Endodermal cell (in vitro differentiated cells): Measurements from ENCODE around the gene NLRP1. TPM values are rescaled to one million over a fixed set of nuclear protein-coding genes. Genes with fewer than 3 reads are reported as not detected.

Source experiments
- DNase-seq: peaks from one replicate; pipeline ENCODE4 v3.0.0-alpha.2; 2017
- H3K27ac ChIP-seq: 2 replicates; pipeline ENCODE4 v1.5.1; 2013; ENCODE audit warnings: mild to moderate bottlenecking, low read depth, low read length, moderate library complexity
- H3K27me3 ChIP-seq: 2 replicates; pipeline ENCODE4 v1.6.1; 2013; ENCODE audit warnings: mild to moderate bottlenecking, low read length, moderate library complexity; ENCODE audit not compliant: insufficient read depth, control insufficient read depth, poor library complexity, severe bottlenecking
- H3K36me3 ChIP-seq: 2 replicates; pipeline ENCODE4 v1.7.0; 2013; ENCODE audit warnings: mild to moderate bottlenecking, low read length, moderate library complexity; ENCODE audit not compliant: control insufficient read depth, insufficient read depth
- H3K4me1 ChIP-seq: one replicate; pipeline ENCODE4 v1.7.0; 2013; ENCODE audit warnings: low read length; ENCODE audit not compliant: control insufficient read depth, insufficient read depth
- H3K4me3 ChIP-seq: 2 replicates; pipeline ENCODE4 v1.5.1; 2013; ENCODE audit warnings: mild to moderate bottlenecking, low read length, moderate library complexity
- H3K9ac ChIP-seq: 2 replicates; pipeline ENCODE4 v1.6.1; 2013; ENCODE audit warnings: mild to moderate bottlenecking, low read length, moderate library complexity; ENCODE audit not compliant: poor library complexity, severe bottlenecking; ENCODE audit errors: extremely low read depth
- H3K9me3 ChIP-seq: 2 replicates; pipeline ENCODE4 v1.6.1; 2013; ENCODE audit warnings: mild to moderate bottlenecking, low read length, moderate library complexity; ENCODE audit not compliant: control insufficient read depth
- H3K27ac Mint-ChIP-seq: 2 replicates; pipeline ENCODE4 v1.8.0; 2020; ENCODE audit warnings: mixed read lengths
- H3K27me3 Mint-ChIP-seq: 2 replicates; pipeline ENCODE4 v1.8.0; 2021; ENCODE audit warnings: mild to moderate bottlenecking, mixed read lengths; ENCODE audit not compliant: insufficient read depth
- H3K36me3 Mint-ChIP-seq: 2 replicates; pipeline ENCODE4 v1.8.0; 2020; ENCODE audit warnings: low read depth, mixed read lengths
- H3K4me1 Mint-ChIP-seq: 2 replicates; pipeline ENCODE4 v1.8.0; 2020; ENCODE audit warnings: mixed read lengths
- H3K4me3 Mint-ChIP-seq: 2 replicates; pipeline ENCODE4 v1.8.0; 2020; ENCODE audit warnings: mild to moderate bottlenecking, moderate library complexity, mixed read lengths
- H3K9me3 Mint-ChIP-seq: 2 replicates; pipeline ENCODE4 v1.8.0; 2020; ENCODE audit warnings: mild to moderate bottlenecking, mixed read lengths
- WGBS, 2 experiments: methylation state at CpG; one replicate each; pipeline versions ENCODE4 v1.1.5 to v1.1.7; 2013; ENCODE audit warnings: missing lambda C conversion rate in 2 of 2, mixed read lengths in 1 of 2; ENCODE audit not compliant: insufficient coverage in 1 of 2, insufficient read length in 1 of 2; 5-methylcytosine and 5-hydroxymethylcytosine counted together
- total RNA-seq, 2 donors: library from RNA; stranded (reverse); fragmentation: NEBNext Ultra II Directional in 1 of 2; extraction: Animal tissue kit (Norgen Biotek cat#: 25700) in 1 of 2; gene quantifications; 2 replicates in 1 of 2; 3 replicates in 1 of 2; pipeline ENCODE4 v1.2.1, GENCODE V29; 2021
- TF ChIP-seq, protein P1 (sequence below): fragments of 200-600 bp; sonication (generic); conservative IDR thresholded peaks from 2 replicates; pipeline ENCODE4 v1.5.0; 2021; ENCODE audit warnings: antibody characterized with exemption, mild to moderate bottlenecking

NLRP1 gene
- total RNA-seq, 2 donors from 2014 or later, result 3.6 to 5.4 TPM

DNA sequence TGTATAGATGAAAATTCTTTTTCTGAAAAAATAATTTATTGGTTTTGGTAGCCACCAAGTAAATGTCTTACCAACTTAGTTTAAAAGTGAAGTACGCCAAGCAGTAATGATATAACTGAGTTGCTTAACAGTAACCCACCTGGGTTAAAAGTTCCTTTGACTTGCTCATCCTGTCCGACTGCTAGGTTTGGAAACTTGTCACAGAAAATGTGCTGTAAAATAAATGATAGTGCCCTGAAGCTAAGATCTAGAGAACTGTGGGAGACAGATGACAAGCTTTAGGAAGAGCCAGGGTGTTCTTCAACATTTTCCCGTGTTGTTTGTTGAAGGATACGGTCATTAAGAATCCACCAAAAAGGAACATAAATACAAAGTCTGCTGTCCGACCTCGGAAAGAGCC lies 103.3 kb downstream of the NLRP1 start:
- Mint-ChIP-seq H3K4me1 (peaks cover 9% of the 10 kb centered on the region), H3K27me3 (no peaks in the 10 kb centered on the region), H3K9me3 (peaks cover 20% of the 10 kb centered on the region), H3K27ac (no peak overlapping the region), H3K36me3 (peaks cover 83% of the 10 kb centered on the region), H3K4me3 (no peak overlapping the region)
- no peak for DNase-seq
- Histone ChIP-seq H3K27ac (no peak overlapping the region), H3K36me3 (peaks cover 85% of the 10 kb centered on the region), H3K4me3 (no peak overlapping the region), H3K4me1 (no peaks in the 10 kb centered on the region), H3K9ac (no peak overlapping the region), H3K9me3 (peaks cover 17% of the 10 kb centered on the region), H3K27me3 (no peaks in the 10 kb centered on the region)
- TF ChIP-seq, protein P1, sequence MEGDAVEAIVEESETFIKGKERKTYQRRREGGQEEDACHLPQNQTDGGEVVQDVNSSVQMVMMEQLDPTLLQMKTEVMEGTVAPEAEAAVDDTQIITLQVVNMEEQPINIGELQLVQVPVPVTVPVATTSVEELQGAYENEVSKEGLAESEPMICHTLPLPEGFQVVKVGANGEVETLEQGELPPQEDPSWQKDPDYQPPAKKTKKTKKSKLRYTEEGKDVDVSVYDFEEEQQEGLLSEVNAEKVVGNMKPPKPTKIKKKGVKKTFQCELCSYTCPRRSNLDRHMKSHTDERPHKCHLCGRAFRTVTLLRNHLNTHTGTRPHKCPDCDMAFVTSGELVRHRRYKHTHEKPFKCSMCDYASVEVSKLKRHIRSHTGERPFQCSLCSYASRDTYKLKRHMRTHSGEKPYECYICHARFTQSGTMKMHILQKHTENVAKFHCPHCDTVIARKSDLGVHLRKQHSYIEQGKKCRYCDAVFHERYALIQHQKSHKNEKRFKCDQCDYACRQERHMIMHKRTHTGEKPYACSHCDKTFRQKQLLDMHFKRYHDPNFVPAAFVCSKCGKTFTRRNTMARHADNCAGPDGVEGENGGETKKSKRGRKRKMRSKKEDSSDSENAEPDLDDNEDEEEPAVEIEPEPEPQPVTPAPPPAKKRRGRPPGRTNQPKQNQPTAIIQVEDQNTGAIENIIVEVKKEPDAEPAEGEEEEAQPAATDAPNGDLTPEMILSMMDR, result no peak
- 90 to 98% methylated on average over 6 of the region's 6 CpGs for WGBS, 2 experiments

DNA sequence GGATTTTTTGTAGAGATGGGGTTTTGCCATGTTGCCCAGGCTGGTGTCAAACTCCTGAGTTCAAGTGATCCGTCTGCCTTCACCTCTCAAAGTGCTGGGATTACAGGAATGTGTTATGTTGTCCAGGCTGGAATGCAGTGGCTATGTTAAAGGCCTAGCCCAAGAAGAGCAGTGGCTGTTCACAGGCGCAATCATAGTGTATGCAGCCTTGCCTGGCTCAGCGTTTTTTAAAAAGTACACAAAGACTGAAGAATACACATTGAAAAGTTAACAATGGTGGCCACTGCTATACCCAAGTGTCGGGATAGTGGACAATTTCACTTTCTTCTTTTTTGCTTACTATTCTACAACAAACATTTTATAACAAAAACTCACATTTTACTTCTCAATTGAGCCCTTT lies 105.3 kb downstream of the NLRP1 start:
- Histone ChIP-seq H3K9ac (no peak overlapping the region), H3K27ac (no peak overlapping the region), H3K36me3 (peaks cover 93% of the 10 kb centered on the region), H3K9me3 (peaks cover 17% of the 10 kb centered on the region), H3K4me1 (no peaks in the 10 kb centered on the region), H3K4me3 (no peak overlapping the region), H3K27me3 (no peaks in the 10 kb centered on the region)
- TF ChIP-seq, protein P1, result no peak
- no peaks in the 10 kb centered on the region for H3K27me3 Mint-ChIP-seq
- H3K36me3 Mint-ChIP-seq, result peaks cover 92% of the 10 kb centered on the region
- DNase-seq, result no peak
- no peaks in the 10 kb centered on the region for H3K4me1 Mint-ChIP-seq
- no peak overlapping the region for H3K4me3 Mint-ChIP-seq
- H3K9me3 Mint-ChIP-seq, result peaks cover 20% of the 10 kb centered on the region
- no peak overlapping the region for H3K27ac Mint-ChIP-seq
- WGBS, 2 experiments, result 89 to 92% methylated on average over 4 of the region's 4 CpGs

DNA sequence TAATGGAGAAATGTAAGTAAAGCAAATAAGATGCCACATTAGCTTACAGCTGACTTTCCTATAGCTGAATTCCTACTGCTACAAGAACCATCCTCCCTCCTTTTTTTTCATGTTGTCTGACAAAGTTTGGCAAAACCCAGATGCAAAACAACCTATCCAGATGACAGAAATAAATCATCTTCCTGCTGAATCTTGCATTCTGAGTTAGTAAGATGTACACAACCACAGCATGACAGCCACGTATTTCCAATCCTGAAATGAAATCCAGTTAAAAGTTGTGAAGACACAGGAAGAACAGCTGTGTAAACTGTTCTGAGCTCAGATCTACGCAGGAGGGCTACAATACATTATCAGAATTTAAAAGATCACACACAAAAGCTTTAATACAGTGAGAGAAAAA lies 110.4 kb downstream of the NLRP1 start:
- DNase-seq, result no peak
- H3K27me3 Mint-ChIP-seq, result no peaks in the 10 kb centered on the region
- H3K9me3 Mint-ChIP-seq, result peaks cover 19% of the 10 kb centered on the region
- TF ChIP-seq, protein P1, result no peak
- Histone ChIP-seq H3K9ac (no peak overlapping the region), H3K4me3 (no peak overlapping the region), H3K4me1 (no peaks in the 10 kb centered on the region), H3K27me3 (no peaks in the 10 kb centered on the region), H3K9me3 (peaks cover 15% of the 10 kb centered on the region), H3K36me3 (peaks cover 71% of the 10 kb centered on the region), H3K27ac (no peak overlapping the region)
- H3K4me3 Mint-ChIP-seq, result no peak overlapping the region
- H3K27ac Mint-ChIP-seq, result no peak overlapping the region
- peaks cover 58% of the 10 kb centered on the region for H3K36me3 Mint-ChIP-seq
- no peaks in the 10 kb centered on the region for H3K4me1 Mint-ChIP-seq
- 93 to 100% methylated on average over 2 of the region's 2 CpGs for WGBS, 2 experiments
